Left ventricle myocardium inferior (tissue), 1 donor: ENCODE results near the gene MSI1. TPM values are rescaled to one million over a fixed set of nuclear protein-coding genes. Genes with fewer than 3 reads are reported as not detected.

Experiments used
- DNase-seq: peaks from one replicate; pipeline ENCODE4 v3.0.0-alpha.2; 2020
- H3K27ac ChIP-seq: fragments of 200-600 bp; replicated peaks from 2 replicates; pipeline ENCODE4 v1.8.0; 2021
- H3K27me3 ChIP-seq: fragments of 200-600 bp; 2 replicates; pipeline ENCODE4 v1.8.0; 2021; ENCODE audit warnings: low read depth
- H3K36me3 ChIP-seq: fragments of 200-600 bp; 2 replicates; pipeline ENCODE4 v1.8.0; 2021
- H3K4me1 ChIP-seq: fragments of 200-600 bp; 2 replicates; pipeline ENCODE4 v1.8.0; 2021
- H3K4me3 ChIP-seq: fragments of 200-600 bp; 2 replicates; pipeline ENCODE4 v1.8.0; 2021; ENCODE audit warnings: mild to moderate bottlenecking, moderate library complexity
- H3K9me3 ChIP-seq: fragments of 200-600 bp; replicated peaks from 2 replicates; pipeline ENCODE4 v1.8.0; 2021
- CTCF ChIP-seq: fragments of 200-600 bp; IDR thresholded peaks from 2 replicates; pipeline ENCODE4 v1.8.0; 2021; ENCODE audit warnings: antibody characterized with exemption, mild to moderate bottlenecking, borderline replicate concordance
- intact Hi-C: fragments of 100-400 bp; cut with micrococcal nuclease; formaldehyde crosslinking; loops from one replicate; pipeline ENCODE4 v1.11.0; 2022
- total RNA-seq: library from RNA; stranded (reverse); fragmentation: NEBNext Ultra II Directional; extraction: Animal tissue kit (Norgen Biotek cat#: 25700); gene quantifications from one replicate; pipeline ENCODE4 v1.2.1, GENCODE V29; 2021
- donor health status: DM: no; HTN: yes; CAD: no; lungs with severe emphysema.

The MSI1 gene
- total RNA-seq, 1 donor from 2014 or later: 4.8 TPM

GRCh38 chr12:120408771-120409170 is 39.8 kb upstream of the MSI1 start:
- Histone ChIP-seq H3K9me3 (no peaks in the 10 kb centered on the region), H3K27me3 (peaks cover 3% of the 10 kb centered on the region), H3K27ac (no peak overlapping the region), H3K4me3 (no peak overlapping the region), H3K4me1 (peaks cover 6% of the 10 kb centered on the region), H3K36me3 (no peaks in the 10 kb centered on the region)
- no peak for DNase-seq
- no peak for TF ChIP-seq CTCF
- intact Hi-C loops: no loop called here

- intact Hi-C loops: no loop called here
Observed at GRCh38 chr12:120406553-120406952, 37.6 kb upstream of the MSI1 start.

DNA sequence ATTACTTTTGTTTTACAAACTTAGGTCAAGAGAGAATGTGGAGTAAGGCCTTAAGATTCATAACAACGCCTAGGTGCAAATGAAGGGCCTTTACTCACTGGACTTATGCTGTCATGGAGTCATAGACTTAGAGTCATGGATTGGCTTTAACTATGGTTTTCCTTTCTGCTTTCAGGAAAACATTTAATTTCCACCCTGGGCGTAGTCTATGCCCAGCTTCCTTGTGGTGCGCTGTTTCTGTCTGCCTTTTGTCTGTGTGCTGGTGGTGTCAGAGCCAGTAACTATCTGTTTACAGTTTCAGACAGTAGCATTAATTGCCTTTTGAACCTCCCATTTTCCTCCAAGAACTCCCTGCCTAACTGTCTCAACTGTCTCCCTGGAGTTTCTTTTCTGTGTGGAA is 37.1 kb upstream of the MSI1 start:
- H3K27ac ChIP-seq: no peak overlapping the region
- no peaks in the 10 kb centered on the region for H3K36me3 ChIP-seq
- no peak overlapping the region for H3K4me3 ChIP-seq
- H3K9me3 ChIP-seq: no peaks in the 10 kb centered on the region
- intact Hi-C loops: no loop called here
- H3K27me3 ChIP-seq: no peaks in the 10 kb centered on the region
- no peak for DNase-seq
- no peaks in the 10 kb centered on the region for H3K4me1 ChIP-seq
- no peak for TF ChIP-seq CTCF

More at GRCh38 chr12:120406553-120406952, 37.6 kb upstream of the MSI1 start:
- no peak for DNase-seq
- H3K9me3 ChIP-seq: no peaks in the 10 kb centered on the region
- H3K27ac ChIP-seq: no peak overlapping the region
- H3K27me3 ChIP-seq: no peaks in the 10 kb centered on the region
- no peaks in the 10 kb centered on the region for H3K4me1 ChIP-seq
- no peak overlapping the region for H3K4me3 ChIP-seq
- TF ChIP-seq CTCF: no peak
- no peaks in the 10 kb centered on the region for H3K36me3 ChIP-seq

GRCh38 chr12:120404271-120404670 is 35.3 kb upstream of the MSI1 start:
- H3K9me3 ChIP-seq: no peaks in the 10 kb centered on the region
- no peak for DNase-seq
- H3K27me3 ChIP-seq: no peaks in the 10 kb centered on the region
- H3K27ac ChIP-seq: no peak overlapping the region
- H3K4me3 ChIP-seq: no peak overlapping the region
- intact Hi-C loops: no loop called here
- TF ChIP-seq CTCF: no peak
- no peaks in the 10 kb centered on the region for H3K4me1 ChIP-seq
- H3K36me3 ChIP-seq: no peaks in the 10 kb centered on the region

- Histone ChIP-seq H3K27ac (no peak overlapping the region), H3K36me3 (no peaks in the 10 kb centered on the region), H3K4me3 (no peak overlapping the region), H3K9me3 (no peaks in the 10 kb centered on the region), H3K4me1 (no peaks in the 10 kb centered on the region), H3K27me3 (no peaks in the 10 kb centered on the region)
- DNase-seq: no peak
- no peak for TF ChIP-seq CTCF
- intact Hi-C loops: no loop called here
Observed at GRCh38 chr12:120403869-120404268, 34.9 kb upstream of the MSI1 start.

DNA sequence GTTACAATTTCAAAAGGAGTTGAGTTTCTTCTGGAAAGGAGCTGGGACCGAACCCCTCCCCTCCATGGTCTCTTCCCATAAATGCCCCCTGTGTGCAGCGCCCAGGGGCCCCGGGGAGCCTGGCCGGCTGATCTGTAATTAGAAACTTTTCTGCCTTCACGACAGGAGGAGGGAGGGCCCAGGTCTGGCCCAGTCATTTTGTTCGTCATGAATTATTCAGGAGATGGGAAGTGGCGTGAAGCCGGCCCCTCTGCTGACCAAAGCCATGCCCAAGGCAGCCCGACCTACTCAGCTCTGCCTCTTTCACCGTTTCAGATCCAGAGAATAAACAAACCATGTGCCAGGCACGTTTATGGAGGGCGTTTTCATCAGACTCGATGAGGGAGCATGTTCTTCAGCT is 33.3 kb upstream of the MSI1 start:
- intact Hi-C loops: no loop called here
- H3K27me3 ChIP-seq: peaks cover 16% of the 10 kb centered on the region
- no peak for DNase-seq
- no peaks in the 10 kb centered on the region for H3K4me1 ChIP-seq
- H3K4me3 ChIP-seq: no peak overlapping the region
- no peak for TF ChIP-seq CTCF
- no peaks in the 10 kb centered on the region for H3K9me3 ChIP-seq
- H3K27ac ChIP-seq: no peak overlapping the region
- no peaks in the 10 kb centered on the region for H3K36me3 ChIP-seq
